Effector memory CD4-positive, alpha-beta T cell (primary cell): ENCODE measurements around the gene PON1.

Experiments used
- DNase-seq, 3 donors: peaks; one replicate each; pipeline ENCODE4 v3.0.0-alpha.2; 2020
- H3K27ac ChIP-seq: 2 replicates; pipeline ENCODE4 v1.7.0; 2013; ENCODE audit warnings: mild to moderate bottlenecking, low read length, moderate library complexity; ENCODE audit not compliant: insufficient read depth, poor library complexity, severe bottlenecking
- H3K27me3 ChIP-seq: replicated peaks from 2 replicates; pipeline ENCODE4 v1.7.0; 2013; ENCODE audit warnings: mild to moderate bottlenecking, low read length; ENCODE audit not compliant: insufficient read depth, control insufficient read depth, poor library complexity, severe bottlenecking
- H3K36me3 ChIP-seq: 2 replicates; pipeline ENCODE4 v1.7.0; 2013; ENCODE audit warnings: mild to moderate bottlenecking, low read length, moderate library complexity; ENCODE audit not compliant: control insufficient read depth, insufficient read depth
- H3K4me1 ChIP-seq: 2 replicates; pipeline ENCODE4 v1.7.0; 2013; ENCODE audit warnings: low read length, mild to moderate bottlenecking; ENCODE audit not compliant: control insufficient read depth, insufficient read depth, poor library complexity, severe bottlenecking
- H3K4me3 ChIP-seq: 2 replicates; pipeline ENCODE4 v1.7.0; 2013; ENCODE audit warnings: low read length, low read depth, mild to moderate bottlenecking; ENCODE audit not compliant: insufficient read depth, poor library complexity, severe bottlenecking
- H3K9me3 ChIP-seq: 2 replicates; pipeline ENCODE4 v1.7.0; 2013; ENCODE audit warnings: mild to moderate bottlenecking, low read length, moderate library complexity; ENCODE audit not compliant: control insufficient read depth

Gene PON1

DNA sequence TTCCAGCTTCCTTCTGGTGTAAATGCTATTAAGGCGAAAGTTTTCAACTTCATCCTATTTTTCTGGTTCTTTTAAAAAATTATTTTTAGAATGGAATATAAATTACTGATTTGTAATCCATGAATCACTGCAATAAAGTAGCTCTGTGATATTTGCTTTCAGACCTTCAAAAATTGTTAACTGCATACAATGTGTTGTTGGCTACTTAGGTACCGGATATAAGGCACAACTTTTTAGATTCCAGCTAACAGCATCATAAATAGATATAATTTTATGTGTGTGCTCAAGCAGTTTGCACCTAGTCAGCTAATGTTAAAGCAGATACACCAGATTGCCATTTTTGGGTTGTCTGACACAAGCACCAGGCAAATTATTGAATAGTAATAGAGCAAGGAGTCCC is 58.7 kb downstream of the PON1 start:
- no peaks in the 10 kb centered on the region for H3K27me3 ChIP-seq
- no peak overlapping the region for H3K27ac ChIP-seq
- H3K4me3 ChIP-seq = no peak overlapping the region
- no peak for DNase-seq
- no peaks in the 10 kb centered on the region for H3K36me3 ChIP-seq
- H3K4me1 ChIP-seq = no peaks in the 10 kb centered on the region
- no peaks in the 10 kb centered on the region for H3K9me3 ChIP-seq

DNA sequence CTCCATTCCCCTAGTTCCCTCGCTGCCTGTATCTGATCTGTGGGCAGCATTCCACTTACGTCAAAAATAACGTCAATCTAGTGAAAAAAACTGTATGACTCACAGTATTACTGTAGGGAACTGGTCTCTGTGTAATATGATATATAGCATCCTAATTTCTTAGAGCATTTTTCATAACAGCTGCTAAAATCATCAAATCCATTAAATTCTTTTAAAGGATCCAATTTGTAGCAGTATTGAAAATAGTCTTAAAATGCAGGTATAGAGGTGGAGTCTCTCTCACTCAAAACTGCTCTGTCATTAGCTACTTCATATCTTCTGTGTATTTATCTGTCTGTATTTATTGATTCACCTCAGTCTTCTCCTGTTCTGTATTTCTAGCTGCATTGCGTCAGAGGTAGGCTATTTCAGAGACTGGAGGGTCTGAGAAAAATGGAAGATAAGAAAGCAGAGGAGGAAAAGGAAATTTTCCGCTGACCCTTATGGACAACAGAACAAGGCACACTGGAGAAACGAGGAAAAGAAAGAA is 59.9 kb downstream of the PON1 start:
- H3K4me3 ChIP-seq = no peak overlapping the region
- DNase-seq = no peak
- no peaks in the 10 kb centered on the region for H3K4me1 ChIP-seq
- H3K27ac ChIP-seq = no peak overlapping the region
- H3K27me3 ChIP-seq = no peaks in the 10 kb centered on the region
- H3K9me3 ChIP-seq = no peaks in the 10 kb centered on the region
- H3K36me3 ChIP-seq = no peaks in the 10 kb centered on the region

DNA sequence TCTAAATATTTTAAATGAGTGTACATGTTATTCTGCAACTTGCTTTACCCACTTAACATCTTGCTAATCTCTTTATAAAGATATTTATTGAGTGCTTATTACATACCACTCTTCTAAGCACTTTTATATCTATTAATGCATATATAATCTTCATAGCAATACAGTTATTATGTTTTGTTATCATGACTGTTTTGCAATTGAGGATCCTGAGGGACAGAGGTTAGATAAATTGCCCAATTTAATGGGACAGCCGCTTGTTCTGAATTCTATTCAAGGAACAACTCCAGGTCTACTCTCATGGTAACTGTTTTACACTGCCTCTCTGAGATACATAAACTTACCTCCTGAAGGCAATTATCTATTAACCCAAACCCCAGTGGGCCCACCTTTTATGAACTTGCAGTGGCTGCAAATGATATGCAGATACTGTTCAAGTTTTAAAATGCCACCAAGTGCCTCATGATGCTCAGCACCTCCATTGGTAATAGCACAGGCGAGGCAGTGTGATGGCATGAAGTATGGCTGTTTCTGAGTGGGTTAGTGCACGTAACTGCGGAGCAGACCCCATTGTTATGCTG is 60.5 kb downstream of the PON1 start:
- no peak for DNase-seq
- Histone ChIP-seq H3K27me3 (no peaks in the 10 kb centered on the region), H3K36me3 (no peaks in the 10 kb centered on the region), H3K9me3 (no peaks in the 10 kb centered on the region), H3K4me3 (no peak overlapping the region), H3K27ac (no peak overlapping the region), H3K4me1 (no peaks in the 10 kb centered on the region)

DNA sequence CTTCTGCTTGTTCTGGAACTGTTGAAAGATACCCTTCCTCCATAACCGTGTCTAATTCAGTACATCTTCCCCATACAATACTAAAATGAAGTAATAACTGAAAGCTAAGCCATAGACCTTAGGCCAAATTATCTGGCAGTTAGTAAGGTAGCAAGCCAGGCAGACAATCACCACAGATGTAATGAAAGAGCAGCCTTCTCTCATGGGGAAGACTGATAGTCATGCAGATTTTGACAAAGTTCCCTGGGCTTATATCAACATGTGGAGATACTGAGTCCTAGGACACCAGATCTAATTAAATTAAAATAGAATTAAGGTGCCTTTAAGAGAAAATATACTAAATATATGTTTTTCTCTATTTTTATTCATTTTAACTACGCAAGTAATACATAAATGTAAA is 61.5 kb downstream of the PON1 start:
- Histone ChIP-seq H3K4me3 (no peak overlapping the region), H3K36me3 (no peaks in the 10 kb centered on the region), H3K27me3 (no peaks in the 10 kb centered on the region)

DNA sequence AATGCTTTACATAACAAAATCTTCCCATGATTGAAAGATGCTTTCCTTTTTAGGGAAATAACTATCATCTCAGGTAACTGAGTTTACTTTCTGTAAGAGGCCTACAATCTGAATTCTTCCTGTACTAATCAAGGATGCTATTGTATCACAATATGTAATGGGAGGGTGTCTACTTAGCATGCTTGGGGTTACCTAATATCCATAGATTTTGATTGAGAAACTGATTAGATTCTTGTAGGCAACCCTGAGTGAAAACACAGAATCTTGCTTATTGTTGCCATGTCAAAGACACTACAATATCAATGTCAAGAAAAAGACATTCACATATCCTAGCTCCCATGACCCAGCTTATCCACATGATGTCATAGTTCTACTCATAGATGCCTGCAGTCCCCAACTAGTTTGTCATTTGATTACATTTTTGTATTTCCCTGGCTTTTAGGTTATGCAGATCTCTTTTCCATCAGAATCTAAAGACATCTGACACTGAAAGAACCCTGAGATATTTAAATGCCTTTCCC is 62.4 kb downstream of the PON1 start:
- no peak for DNase-seq
- no peak overlapping the region for H3K27ac ChIP-seq
- H3K36me3 ChIP-seq = no peaks in the 10 kb centered on the region
- no peak overlapping the region for H3K4me3 ChIP-seq
- no peaks in the 10 kb centered on the region for H3K9me3 ChIP-seq
- H3K27me3 ChIP-seq = no peaks in the 10 kb centered on the region
- H3K4me1 ChIP-seq = no peaks in the 10 kb centered on the region

More for the DNA sequence above, 61.5 kb downstream of the PON1 start:
- no peak for DNase-seq
- H3K9me3 ChIP-seq = no peaks in the 10 kb centered on the region
- no peaks in the 10 kb centered on the region for H3K4me1 ChIP-seq
- H3K27ac ChIP-seq = no peak overlapping the region

DNA sequence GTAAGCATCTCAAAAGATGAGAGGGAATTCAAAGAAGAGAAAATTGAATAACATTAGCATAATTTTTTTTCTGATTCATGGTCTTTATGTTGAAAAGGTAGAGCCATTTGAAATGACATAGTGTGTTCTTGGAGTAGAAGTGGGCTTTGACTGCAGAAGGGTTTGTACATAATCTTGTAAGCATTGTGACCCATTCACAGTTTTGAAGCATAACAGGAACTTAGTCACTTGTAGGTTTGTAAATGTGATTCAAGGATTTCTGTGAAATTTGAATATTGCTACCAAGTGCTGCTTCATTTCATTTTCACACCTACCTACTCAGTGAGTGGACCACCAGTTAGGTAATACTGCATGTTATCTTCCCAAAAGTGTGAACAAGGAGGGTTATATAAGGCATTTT is 68.6 kb downstream of the PON1 start:
- Histone ChIP-seq H3K36me3 (no peaks in the 10 kb centered on the region), H3K27ac (no peak overlapping the region), H3K4me3 (no peak overlapping the region), H3K4me1 (no peaks in the 10 kb centered on the region), H3K9me3 (no peaks in the 10 kb centered on the region), H3K27me3 (peaks cover 3% of the 10 kb centered on the region)
- no peak for DNase-seq

DNA sequence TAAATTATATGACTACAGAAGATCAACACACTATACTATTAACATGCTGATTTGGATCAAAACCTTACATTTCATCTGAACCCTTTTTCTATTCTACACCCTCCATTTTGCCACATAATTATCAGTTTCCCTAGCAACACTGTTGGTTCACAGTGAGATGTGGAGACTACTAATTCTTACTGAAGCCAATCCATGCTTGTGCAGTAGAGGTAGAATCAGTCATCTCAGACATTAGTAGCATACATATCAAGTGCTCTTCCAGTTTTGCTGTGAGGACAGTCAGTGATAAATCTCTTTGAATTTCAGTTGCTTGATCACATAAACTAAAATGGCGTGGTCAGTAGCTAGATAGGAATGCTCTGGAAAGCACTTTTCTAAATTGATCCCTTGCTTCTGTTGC is 70.3 kb downstream of the PON1 start:
- no peaks in the 10 kb centered on the region for H3K4me1 ChIP-seq
- no peaks in the 10 kb centered on the region for H3K9me3 ChIP-seq
- H3K27me3 ChIP-seq = peaks cover 3% of the 10 kb centered on the region
- H3K27ac ChIP-seq = no peak overlapping the region
- no peak overlapping the region for H3K4me3 ChIP-seq
- no peak for DNase-seq
- no peaks in the 10 kb centered on the region for H3K36me3 ChIP-seq

DNA sequence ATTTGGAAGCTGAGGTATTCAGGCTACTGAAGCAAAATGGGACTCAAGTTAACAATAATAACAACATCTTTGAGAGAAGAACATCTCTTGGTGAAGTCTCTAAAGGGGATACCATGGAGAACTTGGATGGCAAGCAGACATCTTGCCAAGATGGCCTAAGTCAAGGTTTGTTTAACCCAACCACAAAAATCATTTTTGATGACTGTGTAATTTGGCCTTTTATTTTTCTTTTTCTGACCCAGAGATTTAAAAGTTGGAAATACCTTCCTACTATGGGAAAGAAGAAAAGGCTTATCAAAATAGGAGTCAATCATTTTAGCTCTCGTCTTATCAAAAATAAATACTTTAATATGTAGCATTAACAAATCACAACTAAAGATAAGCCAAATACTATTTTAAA is 72.4 kb downstream of the PON1 start:
- peaks cover 3% of the 10 kb centered on the region for H3K27me3 ChIP-seq
- H3K4me1 ChIP-seq = no peaks in the 10 kb centered on the region
- H3K9me3 ChIP-seq = no peaks in the 10 kb centered on the region
- H3K27ac ChIP-seq = no peak overlapping the region
- no peak for DNase-seq
- H3K36me3 ChIP-seq = no peaks in the 10 kb centered on the region
- no peak overlapping the region for H3K4me3 ChIP-seq

DNA sequence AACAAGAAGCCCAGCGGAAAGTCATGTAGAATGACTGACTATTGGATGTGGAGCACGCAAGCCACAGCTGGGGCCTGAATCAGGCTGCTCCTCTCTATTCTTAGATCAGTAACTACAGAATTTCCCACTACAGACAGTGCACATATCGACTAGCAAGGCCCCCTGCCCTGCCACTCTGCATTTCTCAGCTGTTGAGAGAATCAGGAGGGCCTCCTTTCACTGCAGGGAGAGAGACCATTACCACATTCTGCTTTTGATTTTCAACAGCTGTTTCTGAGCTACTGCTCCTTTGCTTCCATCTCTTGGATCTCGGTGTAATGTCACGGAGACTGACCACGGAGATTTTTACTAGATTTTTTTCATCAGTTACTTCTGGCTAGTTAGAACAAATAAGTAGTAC is 73.8 kb downstream of the PON1 start:
- H3K36me3 ChIP-seq = no peaks in the 10 kb centered on the region
- DNase-seq = no peak
- no peaks in the 10 kb centered on the region for H3K4me1 ChIP-seq
- H3K9me3 ChIP-seq = no peaks in the 10 kb centered on the region
- H3K4me3 ChIP-seq = no peak overlapping the region
- no peak overlapping the region for H3K27ac ChIP-seq
- peaks cover 3% of the 10 kb centered on the region for H3K27me3 ChIP-seq
